GM18951 (cell line): ENCODE measurements around the gene ZNF583.

Source experiments
- POLR2A ChIP-seq: IDR thresholded peaks from 4 replicates; pipeline ENCODE4 v1.6.1; 2011; ENCODE audit warnings: mild to moderate bottlenecking; ENCODE audit not compliant: insufficient read length, insufficient read depth; ENCODE audit errors: extremely low read depth
- in situ Hi-C: fragments of 300-500 bp; cut with MboI; formaldehyde crosslinking; loops from one replicate; pipeline ENCODE4 v1.12.0; 2022; ENCODE audit warnings: low sequenced_read_pairs, mixed read lengths, inconsistent platforms; ENCODE audit not compliant: unreplicated experiment

Gene ZNF583

GRCh38 chr19:56398809-56399208 is 5.3 kb upstream of the ZNF583 start:
- in situ Hi-C loops: no loop called here
- TF ChIP-seq POLR2A: no peak

GRCh38 chr19:56400485-56400884 is 3.6 kb upstream of the ZNF583 start:
- no peak for TF ChIP-seq POLR2A
- in situ Hi-C loops: no loop called here

- TF ChIP-seq POLR2A: no peak
- in situ Hi-C loops: no loop called here
Observed at GRCh38 chr19:56403261-56403660, 871 bp upstream of the ZNF583 start.

GRCh38 chr19:56404705-56405056 is 549 bp downstream of the ZNF583 start:
- no peak for TF ChIP-seq POLR2A
- in situ Hi-C loops: no loop called here

- no peak for TF ChIP-seq POLR2A
- in situ Hi-C loops: no loop called here
Observed at GRCh38 chr19:56405062-56405461, 930 bp downstream of the ZNF583 start.

GRCh38 chr19:56423276-56423984 is 19.3 kb downstream of the ZNF583 start:
- TF ChIP-seq POLR2A: no peak
- in situ Hi-C loops: no loop called here

- in situ Hi-C loops: no loop called here
- no peak for TF ChIP-seq POLR2A
Observed at GRCh38 chr19:56423985-56424353, 19.8 kb downstream of the ZNF583 start.

GRCh38 chr19:56441206-56441792 is 37.2 kb downstream of the ZNF583 start:
- in situ Hi-C loops: no loop called here
- TF ChIP-seq POLR2A: no peak

- in situ Hi-C loops: no loop called here
Observed at GRCh38 chr19:56474308-56474707, 70.2 kb downstream of the ZNF583 start.

GRCh38 chr19:56476093-56476492 is 72.0 kb downstream of the ZNF583 start:
- in situ Hi-C loops: no loop called here
- TF ChIP-seq POLR2A: no peak

More at GRCh38 chr19:56474308-56474707, 70.2 kb downstream of the ZNF583 start:
- no peak for TF ChIP-seq POLR2A
